MM.1S (cell line): ENCODE results near the gene KCNK16.

Experiments
- DNase-seq: peaks from one replicate; pipeline ENCODE4 v3.0.0-alpha.2; 2015
- H2AFZ ChIP-seq: fragments of 300-600 bp; sonication (generic); 2 replicates; pipeline ENCODE4 v1.6.0; 2016; ENCODE audit warnings: antibody characterized with exemption, low read length
- H3F3A ChIP-seq: fragments of 300-600 bp; sonication (generic); 2 replicates; pipeline ENCODE4 v1.6.1; 2016; ENCODE audit warnings: mild to moderate bottlenecking, antibody characterized with exemption, low read length, moderate library complexity, mixed read lengths; ENCODE audit not compliant: insufficient read depth
- H3K27ac ChIP-seq: fragments of 300-600 bp; sonication (generic); 2 replicates; pipeline ENCODE4 v1.5.1; 2016; ENCODE audit warnings: mild to moderate bottlenecking, low read length
- H3K27me3 ChIP-seq: fragments of 300-600 bp; sonication (generic); replicated peaks from 2 replicates; pipeline ENCODE4 v1.6.0; 2016; ENCODE audit warnings: low read length; ENCODE audit not compliant: insufficient read depth
- H3K36me3 ChIP-seq: fragments of 300-600 bp; sonication (generic); replicated peaks from 2 replicates; pipeline ENCODE4 v1.6.1; 2016; ENCODE audit warnings: mild to moderate bottlenecking, low read length, mixed read lengths; ENCODE audit not compliant: insufficient read depth
- H3K4me1 ChIP-seq: fragments of 300-600 bp; sonication (generic); 2 replicates; pipeline ENCODE4 v1.6.1; 2016; ENCODE audit warnings: low read length, mixed read lengths
- H3K4me2 ChIP-seq: fragments of 300-600 bp; sonication (generic); 2 replicates; pipeline ENCODE4 v1.6.0; 2016; ENCODE audit warnings: low read depth, low read length
- H3K4me3 ChIP-seq: fragments of 300-600 bp; sonication (generic); 2 replicates; pipeline ENCODE4 v1.5.1; 2016; ENCODE audit warnings: low read length, mixed read lengths
- H3K79me2 ChIP-seq: fragments of 300-600 bp; sonication (generic); 2 replicates; pipeline ENCODE4 v1.6.1; 2016; ENCODE audit warnings: mixed run types, low read length, mixed read lengths
- H3K9ac ChIP-seq: fragments of 300-600 bp; sonication (generic); 2 replicates; pipeline ENCODE4 v1.6.1; 2016; ENCODE audit warnings: low read length, mixed read lengths
- H3K9me2 ChIP-seq: fragments of 300-600 bp; sonication (generic); replicated peaks from 2 replicates; pipeline ENCODE4 v1.6.1; 2016; ENCODE audit warnings: mild to moderate bottlenecking, low read length, mixed read lengths; ENCODE audit not compliant: insufficient read depth
- H3K9me3 ChIP-seq: fragments of 300-600 bp; sonication (generic); replicated peaks from 2 replicates; pipeline ENCODE4 v1.6.1; 2016; ENCODE audit warnings: mild to moderate bottlenecking, low read length, mixed read lengths; ENCODE audit not compliant: insufficient read depth
- H4K20me1 ChIP-seq: fragments of 300-600 bp; sonication (generic); 2 replicates; pipeline ENCODE4 v1.6.1; 2016; ENCODE audit warnings: mild to moderate bottlenecking, low read length, moderate library complexity, mixed read lengths; ENCODE audit not compliant: insufficient read depth
- EZH2 ChIP-seq: fragments of 300-600 bp; sonication (generic); optimal IDR thresholded peaks from 2 replicates; pipeline ENCODE3; 2017; ENCODE audit warnings: low read depth, mild to moderate bottlenecking, antibody characterized with exemption, low read length, mixed read lengths
- EZH2phosphoT487 ChIP-seq: fragments of 300-600 bp; sonication (generic); IDR thresholded peaks from 2 replicates; pipeline ENCODE4 v1.6.1; 2018; ENCODE audit warnings: antibody characterized with exemption, low read length
- TF ChIP-seq, protein P1 (sequence below): fragments of 300-600 bp; sonication (generic); IDR thresholded peaks from 2 replicates; pipeline ENCODE4 v1.5.1; 2016; ENCODE audit warnings: antibody characterized with exemption, low read length, mixed read lengths

KCNK16 gene

GRCh38 chr6:39300739-39301138, 21.8 kb downstream of the KCNK16 start:
- no peaks in the 10 kb centered on the region for H3F3A ChIP-seq
- TF ChIP-seq, protein P1, sequence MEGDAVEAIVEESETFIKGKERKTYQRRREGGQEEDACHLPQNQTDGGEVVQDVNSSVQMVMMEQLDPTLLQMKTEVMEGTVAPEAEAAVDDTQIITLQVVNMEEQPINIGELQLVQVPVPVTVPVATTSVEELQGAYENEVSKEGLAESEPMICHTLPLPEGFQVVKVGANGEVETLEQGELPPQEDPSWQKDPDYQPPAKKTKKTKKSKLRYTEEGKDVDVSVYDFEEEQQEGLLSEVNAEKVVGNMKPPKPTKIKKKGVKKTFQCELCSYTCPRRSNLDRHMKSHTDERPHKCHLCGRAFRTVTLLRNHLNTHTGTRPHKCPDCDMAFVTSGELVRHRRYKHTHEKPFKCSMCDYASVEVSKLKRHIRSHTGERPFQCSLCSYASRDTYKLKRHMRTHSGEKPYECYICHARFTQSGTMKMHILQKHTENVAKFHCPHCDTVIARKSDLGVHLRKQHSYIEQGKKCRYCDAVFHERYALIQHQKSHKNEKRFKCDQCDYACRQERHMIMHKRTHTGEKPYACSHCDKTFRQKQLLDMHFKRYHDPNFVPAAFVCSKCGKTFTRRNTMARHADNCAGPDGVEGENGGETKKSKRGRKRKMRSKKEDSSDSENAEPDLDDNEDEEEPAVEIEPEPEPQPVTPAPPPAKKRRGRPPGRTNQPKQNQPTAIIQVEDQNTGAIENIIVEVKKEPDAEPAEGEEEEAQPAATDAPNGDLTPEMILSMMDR, result no peak
- no peak for TF ChIP-seq EZH2phosphoT487
- TF ChIP-seq EZH2, result no peak
- H3K9me2 ChIP-seq, result no peaks in the 10 kb centered on the region
- H4K20me1 ChIP-seq, result no peaks in the 10 kb centered on the region
- DNase-seq, result no peak
- H3K4me2 ChIP-seq, result no peak overlapping the region
- H3K27ac ChIP-seq, result no peak overlapping the region
- no peaks in the 10 kb centered on the region for H3K36me3 ChIP-seq
- no peaks in the 10 kb centered on the region for H3K79me2 ChIP-seq
- no peak overlapping the region for H3K9ac ChIP-seq
- peaks cover 9% of the 10 kb centered on the region for H3K27me3 ChIP-seq
- no peak overlapping the region for H2AFZ ChIP-seq
- no peaks in the 10 kb centered on the region for H3K9me3 ChIP-seq
- no peaks in the 10 kb centered on the region for H3K4me1 ChIP-seq
- H3K4me3 ChIP-seq, result no peak overlapping the region

GRCh38 chr6:39298061-39298460, 24.4 kb downstream of the KCNK16 start:
- no peak overlapping the region for H3K9ac ChIP-seq
- no peak for TF ChIP-seq EZH2
- TF ChIP-seq EZH2phosphoT487, result no peak
- TF ChIP-seq, protein P1, result no peak
- no peaks in the 10 kb centered on the region for H3K4me1 ChIP-seq
- no peaks in the 10 kb centered on the region for H4K20me1 ChIP-seq
- peaks cover 9% of the 10 kb centered on the region for H3K27me3 ChIP-seq
- H3K9me3 ChIP-seq, result no peaks in the 10 kb centered on the region
- H3K9me2 ChIP-seq, result no peaks in the 10 kb centered on the region
- no peak for DNase-seq
- no peak overlapping the region for H3K27ac ChIP-seq
- H3K79me2 ChIP-seq, result no peaks in the 10 kb centered on the region
- H3F3A ChIP-seq, result no peaks in the 10 kb centered on the region
- no peaks in the 10 kb centered on the region for H3K36me3 ChIP-seq
- no peak overlapping the region for H3K4me2 ChIP-seq
- no peak overlapping the region for H2AFZ ChIP-seq
- H3K4me3 ChIP-seq, result no peak overlapping the region

DNA sequence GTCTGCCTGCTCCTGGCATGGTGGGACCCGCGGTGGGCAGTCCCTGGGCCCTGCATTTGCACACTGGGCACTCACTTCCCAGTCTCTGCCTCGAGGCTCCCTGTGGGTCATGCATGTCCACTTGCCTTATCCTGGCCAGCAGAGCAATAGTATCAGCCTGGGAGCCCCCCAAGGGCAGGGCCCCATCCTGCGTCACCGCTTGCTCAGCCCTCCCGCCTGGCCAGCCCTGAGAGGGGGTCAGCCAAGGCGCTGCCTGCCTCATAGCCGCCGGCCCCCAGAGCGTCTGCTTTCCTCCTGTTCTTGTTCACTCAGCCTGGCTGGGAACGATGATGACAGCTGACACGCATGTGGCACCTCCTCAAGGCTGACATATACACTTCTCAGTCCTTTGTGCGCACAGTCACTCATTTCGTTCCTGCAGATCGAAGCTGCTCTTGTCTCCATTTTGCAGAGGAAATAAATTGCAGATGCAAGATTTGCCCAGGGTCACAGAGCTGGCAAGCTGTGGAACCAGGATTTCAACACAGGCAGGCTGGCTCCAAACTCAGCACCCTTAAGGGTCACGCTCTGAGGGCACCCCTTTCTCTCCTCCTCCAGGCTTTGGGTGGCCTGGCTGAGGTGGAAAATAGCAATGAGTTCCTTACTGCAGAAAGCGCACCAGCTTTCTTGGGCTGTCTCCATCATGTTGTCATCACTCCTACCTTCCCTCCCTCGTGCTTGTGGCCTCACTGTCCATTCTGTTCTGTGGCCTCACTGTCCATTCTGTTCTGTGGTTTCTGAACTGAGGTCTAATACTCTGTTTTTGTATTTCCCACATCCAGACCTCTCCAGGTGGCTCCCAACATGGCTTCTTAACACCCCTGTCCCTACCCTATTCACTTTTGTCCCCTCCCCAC, 25.5 kb downstream of the KCNK16 start:
- Histone ChIP-seq H4K20me1 (no peaks in the 10 kb centered on the region), H3K36me3 (no peaks in the 10 kb centered on the region), H3F3A (no peaks in the 10 kb centered on the region), H3K4me2 (no peak overlapping the region), H3K4me1 (no peaks in the 10 kb centered on the region), H3K79me2 (no peaks in the 10 kb centered on the region), H2AFZ (no peak overlapping the region), H3K9me2 (no peaks in the 10 kb centered on the region), H3K9me3 (no peaks in the 10 kb centered on the region), H3K4me3 (no peak overlapping the region), H3K27me3 (peaks cover 9% of the 10 kb centered on the region), H3K27ac (no peak overlapping the region), H3K9ac (no peak overlapping the region)
- TF ChIP-seq EZH2phosphoT487 (no peak), EZH2 (no peak)
- TF ChIP-seq, protein P1, result no peak
- no peak for DNase-seq
